NCI-H2081 (cell line): ENCODE measurements around the gene ECM1.

Experiments
- DNase-seq, 2 experiments: peaks; one replicate each; lab custom pipeline; 2025; lab: John Stamatoyannopoulos, UW

The ECM1 gene

GRCh38 chr1:150545486-150546032 is 37.6 kb downstream of the ECM1 start:
- DNase-seq: no peak

- no peak for DNase-seq
Measured at GRCh38 chr1:150546294-150546937, 38.5 kb downstream of the ECM1 start.

GRCh38 chr1:150548324-150548631 is 40.4 kb downstream of the ECM1 start:
- DNase-seq: no peak

- DNase-seq: peak; percentile 64 to 76
Measured at GRCh38 chr1:150548632-150549495, 41.0 kb downstream of the ECM1 start, which contains the start of gene ADAMTSL4. Gene ADAMTSL4, plus strand, starts transcription at chr1:150549408. Its CDS starts 2,881 bp downstream, at chr1:150552289.

GRCh38 chr1:150549496-150550221 is 41.8 kb downstream of the ECM1 start:
- no peak for DNase-seq

- DNase-seq: no peak
Measured at GRCh38 chr1:150550222-150551050, 42.5 kb downstream of the ECM1 start.

- DNase-seq: no peak
Measured at GRCh38 chr1:150551051-150551783, 43.3 kb downstream of the ECM1 start.

GRCh38 chr1:150551784-150552127 is 43.8 kb downstream of the ECM1 start:
- no peak for DNase-seq

GRCh38 chr1:150552128-150552910 is 44.4 kb downstream of the ECM1 start:
- DNase-seq: no peak

- DNase-seq: no peak
Measured at GRCh38 chr1:150552911-150553289, 45.0 kb downstream of the ECM1 start.

- no peak for DNase-seq
Measured at GRCh38 chr1:150553392-150554085, 45.6 kb downstream of the ECM1 start.

GRCh38 chr1:150554086-150554452 is 46.2 kb downstream of the ECM1 start:
- no peak for DNase-seq

- no peak for DNase-seq
Measured at GRCh38 chr1:150555198-150555970, 47.5 kb downstream of the ECM1 start.

- DNase-seq: no peak
Measured at GRCh38 chr1:150555971-150556865, 48.3 kb downstream of the ECM1 start.

GRCh38 chr1:150557065-150557600 is 49.2 kb downstream of the ECM1 start:
- no peak for DNase-seq

- DNase-seq: no peak
Measured at GRCh38 chr1:150557813-150558212, 49.9 kb downstream of the ECM1 start.

GRCh38 chr1:150558303-150558704 is 50.4 kb downstream of the ECM1 start:
- no peak for DNase-seq
